ENCODE data around the gene COL4A1. TPM values are rescaled to one million over a fixed set of nuclear protein-coding genes. Genes with fewer than 3 reads are reported as not detected.
A peak's percentile ranks its signal among the peaks of the same experiment; 100 is the strongest.

COL4A1 gene
- total RNA-seq, 1 donor from 2014 or later: 105 TPM

GRCh38 chr13:110149036-110149435 lies 157.9 kb downstream of the COL4A1 start:
- Mint-ChIP-seq H3K4me1 (no peaks in the 10 kb centered on the region), H3K36me3 (peaks cover 18% of the 10 kb centered on the region), H3K4me3 (no peak overlapping the region), H3K27ac (no peak overlapping the region), H3K9me3 (no peaks in the 10 kb centered on the region), H3K27me3 (ENCODE audit: insufficient read depth, low read depth) (peaks cover 2% of the 10 kb centered on the region)
- H3K9me3 ChIP-seq (ENCODE audit: low read depth): no peaks in the 10 kb centered on the region
- H4K20me1 ChIP-seq (ENCODE audit: low read depth): no peaks in the 10 kb centered on the region
- H3F3A ChIP-seq (ENCODE audit: low read depth): no peaks in the 10 kb centered on the region
- H3K4me3 ChIP-seq: no peak overlapping the region
- no peaks in the 10 kb centered on the region for H3K27me3 ChIP-seq
- no peaks in the 10 kb centered on the region for H3K79me2 ChIP-seq (ENCODE audit: low read depth)
- no peak overlapping the region for H3K9ac ChIP-seq
- H2AFZ ChIP-seq (replicated peaks): no peak overlapping the region
- H3K36me3 ChIP-seq: no peaks in the 10 kb centered on the region
- TF ChIP-seq EZH2 (IDR thresholded peaks at IDR 0.05) (no peak), EZH2phosphoT487 (IDR thresholded peaks at IDR 0.05) (no peak), CTCF (IDR thresholded peaks at IDR 0.05) (no peak)
- DNase-seq (ENCODE audit: low spot score): no peak
- H3K4me1 ChIP-seq: no peaks in the 10 kb centered on the region
- no peak overlapping the region for H3K4me2 ChIP-seq
- H3K27ac ChIP-seq: no peak overlapping the region

- TF ChIP-seq EZH2 (IDR thresholded peaks at IDR 0.05): no peak
- no peak for TF ChIP-seq EZH2phosphoT487 (IDR thresholded peaks at IDR 0.05)
- TF ChIP-seq CTCF (IDR thresholded peaks at IDR 0.05): no peak
- Mint-ChIP-seq H3K36me3 (no peaks in the 10 kb centered on the region), H3K27me3 (ENCODE audit: insufficient read depth, low read depth) (peaks cover 12% of the 10 kb centered on the region), H3K4me1 (peaks cover 25% of the 10 kb centered on the region), H3K27ac (no peak overlapping the region), H3K4me3 (no peak overlapping the region), H3K9me3 (peaks cover 7% of the 10 kb centered on the region)
- no peaks in the 10 kb centered on the region for H3K79me2 ChIP-seq (ENCODE audit: low read depth)
- no peak overlapping the region for H3K27ac ChIP-seq
- peaks cover 28% of the 10 kb centered on the region for H3K4me1 ChIP-seq
- DNase-seq (ENCODE audit: low spot score): no peak
- no peak overlapping the region for H3K4me3 ChIP-seq
- H3F3A ChIP-seq (ENCODE audit: low read depth): peaks cover 40% of the 10 kb centered on the region
- peaks cover 10% of the 10 kb centered on the region for H3K36me3 ChIP-seq
- no peak overlapping the region for H3K9ac ChIP-seq
- no peak overlapping the region for H2AFZ ChIP-seq (replicated peaks)
- H4K20me1 ChIP-seq (ENCODE audit: low read depth): no peaks in the 10 kb centered on the region
- H3K4me2 ChIP-seq: no peak overlapping the region
- H3K27me3 ChIP-seq: no peaks in the 10 kb centered on the region
- no peaks in the 10 kb centered on the region for H3K9me3 ChIP-seq (ENCODE audit: low read depth)
Measured at GRCh38 chr13:110140099-110140498, 166.9 kb downstream of the COL4A1 start.

GRCh38 chr13:110138700-110139036 lies 168.3 kb downstream of the COL4A1 start:
- H3K27me3 ChIP-seq: no peaks in the 10 kb centered on the region
- DNase-seq (ENCODE audit: low spot score): no peak
- H3K4me1 Mint-ChIP-seq: peaks cover 37% of the 10 kb centered on the region
- peak overlapping the region; percentile 65 for H3K4me3 Mint-ChIP-seq
- H3K27ac Mint-ChIP-seq: no peak overlapping the region
- H3K79me2 ChIP-seq (ENCODE audit: low read depth): no peaks in the 10 kb centered on the region
- H3K4me3 ChIP-seq: peak overlapping the region; percentile 61
- no peaks in the 10 kb centered on the region for H3K9me3 ChIP-seq (ENCODE audit: low read depth)
- peaks cover 52% of the 10 kb centered on the region for H3F3A ChIP-seq (ENCODE audit: low read depth)
- H2AFZ ChIP-seq (replicated peaks): peak overlapping the region; percentile 81
- no peaks in the 10 kb centered on the region for H3K36me3 Mint-ChIP-seq
- no peak overlapping the region for H3K9ac ChIP-seq
- H3K4me1 ChIP-seq: peaks cover 42% of the 10 kb centered on the region
- H3K27me3 Mint-ChIP-seq (ENCODE audit: insufficient read depth, low read depth): peaks cover 14% of the 10 kb centered on the region
- H4K20me1 ChIP-seq (ENCODE audit: low read depth): no peaks in the 10 kb centered on the region
- peak overlapping the region; percentile 97 for H3K4me2 ChIP-seq
- no peak overlapping the region for H3K27ac ChIP-seq
- H3K36me3 ChIP-seq: peaks cover 10% of the 10 kb centered on the region
- peaks cover 7% of the 10 kb centered on the region for H3K9me3 Mint-ChIP-seq
- TF ChIP-seq EZH2 (IDR thresholded peaks at IDR 0.05) (no peak), EZH2phosphoT487 (IDR thresholded peaks at IDR 0.05) (no peak), CTCF (IDR thresholded peaks at IDR 0.05) (no peak)

Measured in neural progenitor cell (in vitro differentiated cells).